Activated CD4-positive, alpha-beta T cell treated with anti-CD3 and anti-CD28 coated beads, Interleukin-2, Interleukin-6, amounts not matched to agents 100 ng/mL and 50 ng/mL, durations not matched to agents 16 hours and 8 hours (primary cell): ENCODE results near the gene HOXB8.
A peak's percentile ranks its signal among the peaks of the same experiment; 100 is the strongest.

Experiments used
- DNase-seq: peaks from one replicate; pipeline ENCODE4 v3.0.0-alpha.2; 2020

HOXB8 gene

GRCh38 chr17:48596000-48596734 lies 18.9 kb downstream of the HOXB8 start:
- peak; percentile 45 for DNase-seq

GRCh38 chr17:48595278-48595999 lies 19.7 kb downstream of the HOXB8 start:
- no peak for DNase-seq

- DNase-seq, result no peak
These were observed 20.4 kb downstream of the HOXB8 start for GRCh38 chr17:48594538-48595277.

GRCh38 chr17:48593840-48594537 lies 21.1 kb downstream of the HOXB8 start:
- peak; percentile 89 for DNase-seq

GRCh38 chr17:48593126-48593829 lies 21.8 kb downstream of the HOXB8 start, which contains the start of gene HOXB5:
HOXB5 (minus strand) TSS chr17:48593779; CDS start chr17:48593682, 97 bp downstream.
- DNase-seq, result no peak

- no peak for DNase-seq
These were observed 22.5 kb downstream of the HOXB8 start for GRCh38 chr17:48592577-48592976.

GRCh38 chr17:48592057-48592514 lies 23.0 kb downstream of the HOXB8 start:
- DNase-seq, result no peak

- DNase-seq, result no peak
These were observed 23.6 kb downstream of the HOXB8 start for GRCh38 chr17:48591255-48592056.

GRCh38 chr17:48590607-48591161 lies 24.4 kb downstream of the HOXB8 start:
- no peak for DNase-seq

GRCh38 chr17:48589831-48590606 lies 25.1 kb downstream of the HOXB8 start, which contains the start of gene HOXB3:
HOXB3 (minus strand) TSS chr17:48590241; CDS start chr17:48552474, 37,767 bp downstream.
- DNase-seq, result no peak

GRCh38 chr17:48589060-48589830 lies 25.8 kb downstream of the HOXB8 start:
- DNase-seq, result no peak

GRCh38 chr17:48588528-48588927 lies 26.6 kb downstream of the HOXB8 start:
- DNase-seq, result no peak

- DNase-seq, result no peak
These were observed 27.0 kb downstream of the HOXB8 start for GRCh38 chr17:48588074-48588415.

GRCh38 chr17:48587276-48588073 lies 27.6 kb downstream of the HOXB8 start:
- DNase-seq, result no peak

GRCh38 chr17:48586355-48587258 lies 28.5 kb downstream of the HOXB8 start:
- peak; percentile 25 for DNase-seq

- no peak for DNase-seq
These were observed 30.8 kb downstream of the HOXB8 start for GRCh38 chr17:48584223-48584741.

- no peak for DNase-seq
These were observed 31.3 kb downstream of the HOXB8 start for GRCh38 chr17:48583708-48584222.
